Common myeloid progenitor, CD34-positive (primary cell): ENCODE measurements around the gene SPOP.
A peak's percentile ranks its signal among the peaks of the same experiment; 100 is the strongest.

Source experiments
- CTCF ChIA-PET: fragments of 350-600 bp; sonication (Branson Sonifier 250); formaldehyde crosslinking; loops from one replicate; lab custom pipeline; 2021; ENCODE audit warnings: antibody characterized with exemption; lab: Charles Lee
- POLR2A ChIA-PET: fragments of 350-600 bp; sonication (Branson Sonifier 250); formaldehyde crosslinking; loops from one replicate; lab custom pipeline; 2021; ENCODE audit warnings: antibody characterized with exemption; lab: Charles Lee
- DNase-seq, 3 donors: peaks; one replicate each; pipeline versions ENCODE4 v3.0.0 to v3.0.0-alpha.2; 2013
- H3K27ac ChIP-seq, 2 experiments: 1 replicate in 1 of 2; 2 replicates in 1 of 2; pipeline ENCODE4 v1.7.0; 2013; ENCODE audit warnings: inconsistent platforms in 2 of 2, low read length in 2 of 2, mild to moderate bottlenecking in 2 of 2, low read depth in 1 of 2, moderate library complexity in 1 of 2; ENCODE audit not compliant: severe bottlenecking in 2 of 2, insufficient read depth in 1 of 2, poor library complexity in 1 of 2
- H3K27me3 ChIP-seq, 5 experiments: replicated peaks in 2 of 5; 1 replicate in 3 of 5; 2 replicates in 2 of 5; pipeline versions ENCODE4 v1.6.1 to v1.7.0; 2013; ENCODE audit warnings: low read length in 4 of 5, mild to moderate bottlenecking in 2 of 5, moderate library complexity in 2 of 5, inconsistent platforms in 1 of 5; ENCODE audit not compliant: insufficient read depth in 5 of 5, control insufficient read depth in 4 of 5
- H3K36me3 ChIP-seq, 4 experiments: 1 replicate in 2 of 4; 2 replicates in 2 of 4; pipeline versions ENCODE4 v1.6.1 to v1.7.0; 2013; ENCODE audit warnings: low read length in 3 of 4, control low read depth in 1 of 4, mild to moderate bottlenecking in 1 of 4; ENCODE audit not compliant: control insufficient read depth in 4 of 4, insufficient read depth in 4 of 4
- H3K4me1 ChIP-seq, 4 experiments: 1 replicate in 3 of 4; 2 replicates in 1 of 4; pipeline versions ENCODE4 v1.6.1 to v1.7.1; 2013; ENCODE audit warnings: low read length in 3 of 4, mild to moderate bottlenecking in 3 of 4, control low read depth in 1 of 4, inconsistent platforms in 1 of 4, moderate library complexity in 1 of 4; ENCODE audit not compliant: control insufficient read depth in 4 of 4, insufficient read depth in 4 of 4; ENCODE audit errors: control extremely low read depth in 1 of 4
- H3K4me3 ChIP-seq, 7 experiments: 1 replicate in 4 of 7; 2 replicates in 3 of 7; pipeline versions ENCODE4 v1.5.1 to v1.7.0; 2013; ENCODE audit warnings: mild to moderate bottlenecking in 7 of 7, low read length in 6 of 7, moderate library complexity in 6 of 7, inconsistent platforms in 2 of 7, low read depth in 2 of 7, control low read depth in 1 of 7; ENCODE audit not compliant: insufficient read depth in 4 of 7, control insufficient read depth in 1 of 7; ENCODE audit errors: extremely low read depth in 1 of 7
- H3K9me3 ChIP-seq, 5 experiments: 1 replicate in 4 of 5; 2 replicates in 1 of 5; pipeline versions ENCODE4 v1.6.1 to v1.7.1; 2013; ENCODE audit warnings: low read length in 4 of 5, mild to moderate bottlenecking in 2 of 5, inconsistent platforms in 1 of 5, low read depth in 1 of 5, moderate library complexity in 1 of 5; ENCODE audit not compliant: control insufficient read depth in 4 of 5, insufficient read depth in 2 of 5; ENCODE audit errors: control extremely low read depth in 1 of 5
- WGBS: methylation state at CpG from one replicate; pipeline ENCODE4 v1.1.5; 2013; ENCODE audit not compliant: insufficient coverage; 5-methylcytosine and 5-hydroxymethylcytosine counted together

The SPOP gene

DNA sequence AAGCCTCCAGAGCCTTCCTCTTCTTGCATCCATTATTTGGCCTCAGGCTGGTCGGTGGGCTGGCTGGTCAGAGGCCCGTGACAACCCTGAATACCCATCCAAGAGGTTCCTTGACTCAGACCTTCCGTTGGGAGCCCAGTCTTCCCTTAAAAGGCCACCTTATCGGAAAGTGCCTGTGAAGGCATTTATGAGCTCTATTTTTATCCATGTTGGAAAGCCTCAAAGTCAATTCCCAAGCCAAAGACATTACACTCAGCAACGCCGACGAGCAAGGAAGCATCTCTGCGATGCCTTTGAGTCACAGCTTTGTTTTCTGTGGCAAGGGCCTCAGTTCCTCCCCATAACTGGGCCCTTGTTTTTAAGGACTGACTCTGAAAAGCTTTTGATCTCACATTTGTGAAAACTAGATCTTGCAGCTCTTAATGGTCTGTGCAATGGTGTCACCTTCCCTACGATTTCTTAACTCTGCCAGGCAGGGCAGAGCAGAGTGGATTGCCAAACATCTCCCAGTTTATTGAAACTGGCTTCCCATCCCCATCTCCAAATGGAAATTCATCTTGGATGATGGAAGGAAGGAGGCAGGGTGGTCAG lies 13.3 kb upstream of the SPOP start:
- DNase-seq, result no peak
- peaks cover 7 to 28% (median 24%) of the 10 kb centered on the region in 4 experiments for H3K4me1 ChIP-seq
- POLR2A ChIA-PET, result no interaction called here
- H3K27ac ChIP-seq, result no peak overlapping the region
- no peak overlapping the region for H3K4me3 ChIP-seq
- CTCF ChIA-PET, result interaction anchor here (1.0 to 22.1 kb wide), 3 partner anchors 118 to 135 kb away, joined by 3 to 277 read pairs (median 3); partner anchors contain the start of gene NXPH3
- 98% methylated on average over 9 of the region's 9 CpGs for WGBS
- H3K36me3 ChIP-seq, result no peaks in the 10 kb centered on the region
- no peaks in the 10 kb centered on the region for H3K27me3 ChIP-seq
- H3K9me3 ChIP-seq, result no peaks in the 10 kb centered on the region

DNA sequence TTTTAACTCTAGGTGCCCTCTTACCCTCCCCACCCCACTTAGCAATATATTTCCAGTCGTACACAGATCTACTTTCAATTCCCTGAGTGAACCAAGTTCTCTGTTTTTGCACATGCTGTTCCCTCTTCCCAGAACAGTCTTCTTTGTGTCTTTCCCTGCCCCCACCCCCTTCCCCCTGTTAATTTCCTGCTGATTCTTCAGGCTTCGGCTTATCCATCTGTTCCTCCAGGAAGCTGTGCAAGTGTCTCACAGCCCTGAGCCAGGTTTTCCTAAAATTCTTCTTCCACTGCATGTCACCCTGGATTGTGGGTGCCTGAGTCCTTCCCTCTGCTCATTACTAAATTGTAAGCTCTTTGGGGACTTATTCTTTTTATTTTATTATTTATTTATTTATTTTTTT lies 12.4 kb upstream of the SPOP start:
- ChIA-PET CTCF (interaction anchor here (1.0 to 22.1 kb wide), 3 partner anchors 18 to 134 kb away, joined by 3 to 277 read pairs (median 3); partner anchors contain the start of genes NXPH3 and SLC35B1), POLR2A (no interaction called here)
- no peak for DNase-seq
- WGBS, result 86% methylated on average over 2 of the region's 2 CpGs
- Histone ChIP-seq H3K4me1 (peaks cover 1 to 20% (median 15%) of the 10 kb centered on the region in 4 experiments), H3K36me3 (no peaks in the 10 kb centered on the region), H3K4me3 (no peak overlapping the region), H3K27me3 (no peaks in the 10 kb centered on the region), H3K9me3 (no peaks in the 10 kb centered on the region), H3K27ac (no peak overlapping the region)

DNA sequence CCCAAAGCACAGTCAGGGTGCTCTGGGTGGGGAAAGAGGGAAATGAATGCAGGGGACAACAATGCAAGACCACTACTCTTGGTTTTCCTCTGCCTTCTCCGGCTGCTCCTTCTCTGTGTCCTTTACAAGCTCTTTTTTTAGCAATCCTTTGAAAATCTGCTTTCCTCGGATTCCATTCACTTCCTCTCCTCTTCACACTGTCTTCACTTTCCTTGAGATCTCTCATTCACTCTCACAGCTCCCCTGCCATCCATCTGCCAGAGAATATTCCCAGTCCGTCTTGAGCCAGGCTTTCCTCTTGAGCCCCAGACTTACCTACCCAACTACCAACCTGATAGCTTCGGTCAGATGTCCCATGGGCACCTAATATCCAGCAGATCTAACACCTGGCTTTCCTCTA lies 11.0 kb upstream of the SPOP start:
- Histone ChIP-seq H3K36me3 (no peaks in the 10 kb centered on the region), H3K27ac (no peak overlapping the region), H3K4me1 (peaks cover 0 to 16% (median 11%) of the 10 kb centered on the region in 4 experiments), H3K9me3 (no peaks in the 10 kb centered on the region), H3K4me3 (no peak overlapping the region), H3K27me3 (no peaks in the 10 kb centered on the region)
- POLR2A ChIA-PET, result interaction anchor here (1.1 kb wide), 1 partner anchor 112 kb away, joined by 3 read pairs; no protein-coding TSS in a partner anchor
- DNase-seq, result no peak
- 97% methylated on average over 4 of the region's 4 CpGs for WGBS
- CTCF ChIA-PET, result interaction anchor here (0.7 to 22.1 kb wide), 4 partner anchors 14 to 131 kb away, joined by 3 to 277 read pairs (median 3); partner anchors contain the start of gene NXPH3

DNA sequence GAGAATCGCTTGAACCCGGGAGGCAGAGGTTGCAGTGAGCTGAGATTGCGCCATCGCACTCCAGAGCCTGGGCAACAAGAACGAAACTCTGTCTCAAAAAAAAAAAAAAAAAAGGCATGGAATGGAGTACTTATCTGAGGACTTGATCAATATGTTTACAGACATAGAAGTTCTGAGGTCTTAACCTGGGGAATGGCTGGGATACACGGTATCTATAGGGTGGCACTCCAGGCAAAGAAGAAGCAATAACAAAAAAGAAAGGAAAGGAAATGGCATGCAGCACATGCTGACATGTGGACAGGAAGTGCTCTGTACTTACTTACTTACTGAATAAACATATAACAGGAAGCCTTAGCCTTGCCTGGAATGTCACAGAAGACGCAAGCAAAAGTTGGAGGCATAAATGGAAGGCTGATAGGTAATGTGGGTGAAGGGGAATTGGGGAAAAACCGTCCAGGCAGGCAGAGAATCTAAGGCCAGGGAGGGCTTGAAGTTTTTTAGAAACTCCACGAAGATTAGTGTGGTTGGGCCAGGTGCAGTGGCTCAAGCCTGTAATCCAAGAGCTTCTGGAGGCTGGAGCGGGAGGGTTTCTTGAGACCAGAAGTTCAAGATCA lies 10.1 kb upstream of the SPOP start:
- Histone ChIP-seq H3K4me3 (peak overlapping the region in 1 of 7 experiments; percentile 24), H3K27me3 (no peaks in the 10 kb centered on the region), H3K36me3 (no peaks in the 10 kb centered on the region), H3K27ac (peak overlapping the region in 1 of 2 experiments; percentile 16), H3K9me3 (no peaks in the 10 kb centered on the region), H3K4me1 (peaks cover 0 to 16% (median 11%) of the 10 kb centered on the region in 4 experiments)
- ChIA-PET POLR2A (no interaction called here), CTCF (interaction anchor here (0.7 to 22.1 kb wide), 6 partner anchors 8 to 130 kb away, joined by 3 to 277 read pairs (median 3); partner anchors contain the start of gene NXPH3)
- WGBS, result 36% methylated on average over 5 of the region's 10 CpGs
- peak in 2 of 3 donors; percentile 48 to 67 for DNase-seq

DNA sequence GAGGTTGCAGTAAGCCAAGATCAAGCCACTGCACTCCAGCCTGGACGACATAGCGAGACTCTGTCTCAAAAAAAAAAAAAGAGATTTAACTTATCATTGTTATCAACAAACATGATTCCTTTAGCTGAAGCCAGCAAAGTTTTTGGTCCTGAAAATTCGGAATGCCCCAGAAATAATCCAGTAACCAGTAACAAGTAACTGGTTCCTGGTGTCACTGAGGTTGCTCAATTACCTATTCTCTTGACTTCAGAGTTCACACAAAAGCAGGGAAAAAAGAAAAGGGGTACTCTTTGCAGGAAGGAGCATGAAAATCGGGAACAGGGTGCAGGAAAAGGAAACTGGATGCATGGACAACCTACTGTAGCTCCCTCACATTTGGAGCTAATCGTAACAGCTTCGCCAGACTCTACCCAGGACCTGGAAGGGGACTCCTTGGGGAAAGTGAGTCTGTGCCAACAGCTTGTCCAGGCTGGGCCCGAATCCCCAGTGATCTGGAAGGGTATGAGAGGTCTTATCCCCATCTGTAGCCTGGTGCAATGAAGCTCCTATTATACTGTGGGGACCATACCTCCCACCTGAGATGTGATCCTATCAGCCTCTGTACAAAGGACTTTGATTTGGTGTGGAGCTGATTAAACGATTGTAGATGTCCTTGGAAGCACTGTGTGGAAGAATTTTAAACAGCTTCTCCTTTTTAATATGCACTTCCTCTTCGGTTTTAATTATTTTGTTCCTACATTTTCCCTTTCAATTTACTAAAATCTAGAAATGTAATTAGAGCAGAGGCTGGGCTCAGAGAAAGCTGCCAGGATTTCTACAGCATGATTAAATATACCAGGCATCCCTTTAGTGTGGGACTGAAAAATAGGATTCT lies 3.4 kb upstream of the SPOP start:
- H3K4me3 ChIP-seq, result no peak overlapping the region
- 95% methylated on average over 4 of the region's 9 CpGs for WGBS
- peaks cover 10 to 20% (median 15%) of the 10 kb centered on the region in 4 experiments for H3K4me1 ChIP-seq
- H3K36me3 ChIP-seq, result no peaks in the 10 kb centered on the region
- DNase-seq, result peak in 2 of 3 donors; percentile 8 to 15
- H3K27me3 ChIP-seq, result no peaks in the 10 kb centered on the region
- ChIA-PET POLR2A (no interaction called here), CTCF (interaction anchor here (0.9 to 2.2 kb wide), 9 partner anchors 11 to 111 kb away, joined by 3 to 14 read pairs (median 4); no protein-coding TSS in a partner anchor)
- no peaks in the 10 kb centered on the region for H3K9me3 ChIP-seq
- no peak overlapping the region for H3K27ac ChIP-seq

DNA sequence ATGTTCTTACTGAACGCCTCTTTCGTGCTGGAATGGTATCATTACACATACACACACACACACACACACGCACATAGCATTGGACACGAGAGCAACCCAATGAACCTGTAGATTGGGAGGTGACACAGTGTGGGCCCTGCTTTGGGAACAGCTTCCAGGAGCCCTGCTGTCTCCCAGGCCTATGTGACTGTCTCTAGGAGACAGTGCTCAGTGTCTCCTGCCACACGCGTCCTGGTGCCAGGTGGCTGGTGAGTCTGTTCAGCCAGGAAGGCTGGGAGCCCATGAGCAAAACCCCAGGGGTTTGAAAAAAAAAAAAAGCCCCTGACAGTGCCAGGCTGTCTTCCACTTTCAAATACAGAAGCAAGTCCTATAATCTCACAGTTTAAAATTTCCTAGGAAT lies 2.4 kb upstream of the SPOP start:
- H3K27ac ChIP-seq, result no peak overlapping the region
- peaks cover 0 to 2% (median under 1%) of the 10 kb centered on the region in 4 experiments for H3K36me3 ChIP-seq
- 89% methylated on average over 4 of the region's 6 CpGs for WGBS
- H3K27me3 ChIP-seq, result no peaks in the 10 kb centered on the region
- ChIA-PET POLR2A (no interaction called here), CTCF (interaction anchor here (1.4 to 2.1 kb wide), 2 partner anchors 16 to 18 kb away, joined by 5 to 7 read pairs; no protein-coding TSS in a partner anchor)
- peak in 1 of 3 donors; percentile 19 for DNase-seq
- H3K4me3 ChIP-seq, result no peak overlapping the region
- peaks cover 19 to 29% (median 24%) of the 10 kb centered on the region in 4 experiments for H3K4me1 ChIP-seq
- H3K9me3 ChIP-seq, result no peaks in the 10 kb centered on the region
